Spinal cord (tissue), 10 donors: ENCODE data around the gene STIP1. TPM values are rescaled to one million over a fixed set of nuclear protein-coding genes. Genes with fewer than 3 reads are reported as not detected.
A peak's percentile ranks its signal among the peaks of the same experiment; 100 is the strongest.

ENCODE experiments used
- DNase-seq, 6 donors: peaks; one replicate each; pipeline versions ENCODE4 v3.0.0 to v3.0.0-alpha.2; 2013 to 2015; ENCODE audit warnings: low spot score in 6 of 6, low read depth in 4 of 6
- H3K27ac ChIP-seq: one replicate; pipeline ENCODE4 v1.5.1; 2013; ENCODE audit warnings: low read depth, low read length, control low read depth
- H3K27me3 ChIP-seq: one replicate; pipeline ENCODE4 v1.6.1; 2013; ENCODE audit warnings: low read length; ENCODE audit not compliant: control insufficient read depth, insufficient read depth
- H3K36me3 ChIP-seq: one replicate; pipeline ENCODE4 v1.6.1; 2013; ENCODE audit warnings: low read length; ENCODE audit not compliant: control insufficient read depth, insufficient read depth
- H3K4me1 ChIP-seq: one replicate; pipeline ENCODE4 v1.6.1; 2013; ENCODE audit warnings: low read length; ENCODE audit not compliant: control insufficient read depth, insufficient read depth
- H3K4me3 ChIP-seq: one replicate; pipeline ENCODE4 v1.5.1; 2013; ENCODE audit warnings: low read depth, low read length, control low read depth
- H3K9me3 ChIP-seq: one replicate; pipeline ENCODE4 v1.6.1; 2013; ENCODE audit warnings: low read length; ENCODE audit not compliant: control insufficient read depth, insufficient read depth
- WGBS: methylation state at CpG from one replicate; pipeline ENCODE4 v1.1.5; 2013; ENCODE audit warnings: missing lambda C conversion rate; ENCODE audit not compliant: insufficient coverage; 5-methylcytosine and 5-hydroxymethylcytosine counted together
- polyA plus RNA-seq, 2 donors: library from polyadenylated mRNA; unstranded; fragments of 120-200 nt; gene quantifications; one replicate each; pipeline ENCODE4 v1.2.1, GENCODE V29; 2013; ENCODE audit not compliant: insufficient read length in 2 of 2
- total RNA-seq, 2 donors: library from RNA; depleted of rRNA in 1 of 2; stranded (reverse); fragments of 120-200 nt in 1 of 2; fragments of >200 nt in 1 of 2; gene quantifications; one replicate each; pipeline versions ENCODE4 v1.2.3 to v1.2.4, GENCODE V29; 2013 to 2014
- donor health status: healthy.

Gene STIP1
- total and polyA plus RNA-seq, 4 donors, result 99.0 to 184 (median 145) TPM

- no peak overlapping the region for H3K4me3 ChIP-seq
- H3K36me3 ChIP-seq, result peaks cover 34% of the 10 kb centered on the region
- no peaks in the 10 kb centered on the region for H3K9me3 ChIP-seq
- no peak for DNase-seq
- H3K27ac ChIP-seq, result no peak overlapping the region
- H3K27me3 ChIP-seq, result peaks cover 6% of the 10 kb centered on the region
- 83% methylated on average over 8 of the region's 8 CpGs for WGBS
- H3K4me1 ChIP-seq, result peaks cover 43% of the 10 kb centered on the region
Observed at GRCh38 chr11:64253043-64253442, 67.1 kb downstream of the STIP1 start.

- Histone ChIP-seq H3K27ac (no peak overlapping the region), H3K27me3 (peaks cover 6% of the 10 kb centered on the region), H3K36me3 (peaks cover 38% of the 10 kb centered on the region), H3K4me3 (no peak overlapping the region), H3K4me1 (peaks cover 43% of the 10 kb centered on the region), H3K9me3 (no peaks in the 10 kb centered on the region)
- 34% methylated on average over 4 of the region's 5 CpGs for WGBS
- peak in 1 of 6 donors; percentile 74 for DNase-seq
Observed at GRCh38 chr11:64253481-64253880, 67.5 kb downstream of the STIP1 start.

Other genes with a start within 250 kb of the STIP1 start
- gene NAA40, start 247.2 kb upstream of the STIP1 start, total RNA-seq, result 10 to 100 TPM; 11.6 to 19.3 TPM
- 10 to 100 TPM; 39.5 to 51.3 TPM for gene NAA40, start 247.2 kb upstream of the STIP1 start, polyA plus RNA-seq
- gene COX8A, start 211.6 kb upstream of the STIP1 start, total RNA-seq, result 100 to 1,000 TPM; 303 to 558 TPM
- 100 to 1,000 TPM; 391 TPM for gene COX8A, start 211.6 kb upstream of the STIP1 start, polyA plus RNA-seq
- 10 to 100 TPM; 34.7 to 39.1 TPM for gene OTUB1, start 199.7 kb upstream of the STIP1 start, total RNA-seq
- gene OTUB1, start 199.7 kb upstream of the STIP1 start, polyA plus RNA-seq, result 100 to 1,000 TPM; 114 to 134 TPM
- 1 to 10 TPM; 6.7 to 7.0 TPM for gene FLRT1, start 150.2 kb upstream of the STIP1 start, total RNA-seq
- 10 to 100 TPM; 16.5 to 21.0 TPM for gene FLRT1, start 150.2 kb upstream of the STIP1 start, polyA plus RNA-seq
- gene MACROD1, start 20.1 kb upstream of the STIP1 start, total RNA-seq, result 10 to 100 TPM; 10.6 to 18.9 TPM
- gene MACROD1, start 20.1 kb upstream of the STIP1 start, polyA plus RNA-seq, result 10 to 100 TPM; 28.8 to 31.6 TPM
- gene FERMT3, start 20.6 kb downstream of the STIP1 start, total RNA-seq, result 1 to 10 TPM; 5.1 to 5.7 TPM
- gene FERMT3, start 20.6 kb downstream of the STIP1 start, polyA plus RNA-seq, result 1 to 10 TPM; 6.0 to 8.2 TPM
- 10 to 100 TPM; 10.0 to 45.6 TPM for gene TRPT1, start 40.0 kb downstream of the STIP1 start, total RNA-seq
- 10 to 100 TPM; 38.8 to 44.6 TPM for gene TRPT1, start 40.0 kb downstream of the STIP1 start, polyA plus RNA-seq
- gene NUDT22, start 40.1 kb downstream of the STIP1 start, total RNA-seq, result 10 to 100 TPM; 20.3 to 41.3 TPM
- 10 to 100 TPM; 30.6 to 35.1 TPM for gene NUDT22, start 40.1 kb downstream of the STIP1 start, polyA plus RNA-seq
- 10 to 100 TPM; 14.7 to 18.5 TPM for gene DNAJC4, start 44.4 kb downstream of the STIP1 start, total RNA-seq
- 10 to 100 TPM; 71.3 to 77.4 TPM for gene DNAJC4, start 44.4 kb downstream of the STIP1 start, polyA plus RNA-seq
- 10 to 100 TPM; 46.8 to 94.2 TPM for gene VEGFB, start 48.4 kb downstream of the STIP1 start, total RNA-seq
- gene VEGFB, start 48.4 kb downstream of the STIP1 start, polyA plus RNA-seq, result 100 to 1,000 TPM; 252 to 255 TPM
- gene FKBP2, start 54.9 kb downstream of the STIP1 start, total RNA-seq, result 10 to 100 TPM; 43.6 to 94.7 TPM
- gene FKBP2, start 54.9 kb downstream of the STIP1 start, polyA plus RNA-seq, result 100 to 1,000 TPM; 109 to 120 TPM
- gene PPP1R14B, start 60.8 kb downstream of the STIP1 start, total RNA-seq, result 100 to 1,000 TPM in 1 of 2 donors, 10 to 100 TPM in 1; 22.5 to 127 TPM
- gene PPP1R14B, start 60.8 kb downstream of the STIP1 start, polyA plus RNA-seq, result 100 to 1,000 TPM; 117 to 127 TPM
- gene PLCB3, start 65.4 kb downstream of the STIP1 start, total RNA-seq, result 10 to 100 TPM; 12.7 to 16.9 TPM
- gene PLCB3, start 65.4 kb downstream of the STIP1 start, polyA plus RNA-seq, result 10 to 100 TPM; 14.0 to 15.0 TPM
- 100 to 1,000 TPM in 1 of 2 donors, 10 to 100 TPM in 1; 41.5 to 123 TPM for gene BAD, start 98.5 kb downstream of the STIP1 start, total RNA-seq
- 100 to 1,000 TPM in 1 of 2 donors, 10 to 100 TPM in 1; 97.7 to 104 TPM for gene BAD, start 98.5 kb downstream of the STIP1 start, polyA plus RNA-seq
- gene GPR137, start 99.7 kb downstream of the STIP1 start, total RNA-seq, result 10 to 100 TPM in 1 of 2 donors, 1 to 10 TPM in 1; 7.1 to 21.5 TPM
- 100 to 1,000 TPM in 1 of 2 donors, 10 to 100 TPM in 1; 90.9 to 100 TPM for gene GPR137, start 99.7 kb downstream of the STIP1 start, polyA plus RNA-seq
- 1 to 10 TPM; 1.0 to 3.2 TPM for gene KCNK4, start 105.1 kb downstream of the STIP1 start, total RNA-seq
- gene KCNK4, start 105.1 kb downstream of the STIP1 start, polyA plus RNA-seq, result 1 to 10 TPM; 6.5 to 7.8 TPM
- gene CATSPERZ, start 114.2 kb downstream of the STIP1 start, total RNA-seq, result under 1 TPM; 0.50 to 0.69 TPM
- gene CATSPERZ, start 114.2 kb downstream of the STIP1 start, polyA plus RNA-seq, result 1 to 10 TPM; 1.4 to 1.6 TPM
- gene ESRRA, start 119.4 kb downstream of the STIP1 start, total RNA-seq, result 10 to 100 TPM in 1 of 2 donors, 1 to 10 TPM in 1; 8.3 to 21.3 TPM
- 10 to 100 TPM; 21.7 to 28.0 TPM for gene ESRRA, start 119.4 kb downstream of the STIP1 start, polyA plus RNA-seq
- 100 to 1,000 TPM in 1 of 2 donors, 10 to 100 TPM in 1; 84.2 to 343 TPM for gene TRMT112, start 131.4 kb downstream of the STIP1 start, total RNA-seq
- gene TRMT112, start 131.4 kb downstream of the STIP1 start, polyA plus RNA-seq, result 100 to 1,000 TPM; 133 to 153 TPM
- gene PRDX5, start 131.9 kb downstream of the STIP1 start, total RNA-seq, result 100 to 1,000 TPM; 115 to 316 TPM
- 100 to 1,000 TPM; 353 to 369 TPM for gene PRDX5, start 131.9 kb downstream of the STIP1 start, polyA plus RNA-seq
- 1 to 10 TPM; 4.2 to 7.1 TPM for gene CCDC88B, start 154.0 kb downstream of the STIP1 start, total RNA-seq
- 1 to 10 TPM; 8.3 to 8.4 TPM for gene CCDC88B, start 154.0 kb downstream of the STIP1 start, polyA plus RNA-seq
- gene RPS6KA4, start 173.0 kb downstream of the STIP1 start, total RNA-seq, result 10 to 100 TPM; 11.3 to 20.4 TPM
- 10 to 100 TPM; 20.7 to 27.2 TPM for gene RPS6KA4, start 173.0 kb downstream of the STIP1 start, polyA plus RNA-seq